HL-60/S4 treated with retinoic acid at 250 ng/mL for 4 days and 3 days (cell line): ENCODE results near the gene PTAFR.

Experiments used
- in situ Hi-C: fragments of 300-500 bp; cut with MboI; formaldehyde crosslinking; loops from 2 replicates; pipeline ENCODE4 v1.7.0; 2022; ENCODE audit warnings: low sequenced_read_pairs

Gene PTAFR

GRCh38 chr1:28126212-28126611 lies 50.3 kb downstream of the PTAFR start:
- in situ Hi-C loops: no loop called here

GRCh38 chr1:28123461-28123961 lies 53.0 kb downstream of the PTAFR start:
- in situ Hi-C loops: no loop called here

GRCh38 chr1:28122183-28122582 lies 54.3 kb downstream of the PTAFR start:
- in situ Hi-C loops: no loop called here

- in situ Hi-C loops: no loop called here
These were observed 56.9 kb downstream of the PTAFR start for GRCh38 chr1:28119556-28119955.

DNA sequence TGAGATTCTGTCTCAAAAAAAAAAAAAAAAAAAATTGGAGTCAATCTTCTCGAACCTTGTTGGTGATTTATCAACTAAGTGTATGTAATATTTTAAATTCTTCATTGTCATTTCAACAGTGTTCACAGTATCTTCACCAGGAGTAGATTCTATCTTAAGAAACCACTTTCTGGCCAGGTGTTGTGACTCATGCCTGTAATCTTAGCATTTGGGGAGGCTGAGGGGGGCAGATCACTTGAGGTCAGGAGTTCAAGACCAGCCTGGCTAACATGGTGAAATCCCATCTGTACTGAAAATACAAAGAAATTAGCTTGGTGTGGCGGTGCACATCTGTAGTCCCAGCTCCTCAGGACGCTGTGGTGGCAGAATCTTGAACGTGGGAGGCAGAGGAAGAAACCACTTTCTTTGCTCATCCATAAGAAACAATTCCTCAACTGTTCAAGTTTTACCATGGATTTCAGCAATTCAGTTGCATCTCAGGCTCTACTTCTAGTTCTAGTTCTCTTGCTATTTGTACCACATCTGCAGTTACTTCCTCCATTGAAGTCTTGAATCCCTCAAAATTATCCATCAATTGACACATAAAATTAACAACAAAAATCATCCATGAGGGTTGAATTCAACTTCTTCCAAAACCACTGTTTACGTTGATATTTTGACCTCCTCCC lies 57.7 kb downstream of the PTAFR start:
- in situ Hi-C loops: no loop called here

DNA sequence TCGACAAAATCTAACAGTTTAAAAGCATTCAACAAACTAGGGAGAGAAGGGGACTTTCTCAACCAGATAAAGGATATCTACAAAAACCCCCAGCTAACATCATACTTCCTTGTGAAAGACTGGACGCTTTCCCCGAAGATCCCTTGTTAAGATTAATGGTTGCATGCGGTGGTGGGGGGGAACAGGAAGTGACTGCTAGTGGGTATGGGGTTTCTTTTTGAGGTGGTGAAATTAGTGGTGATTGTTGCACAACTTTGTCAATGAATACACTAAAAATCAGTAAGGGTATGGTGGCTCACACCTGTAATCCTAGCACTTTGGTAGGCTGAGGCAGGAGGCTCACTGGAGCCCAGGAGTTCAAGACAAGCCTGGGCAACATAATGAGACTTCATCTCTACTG lies 61.2 kb downstream of the PTAFR start:
- in situ Hi-C loops: no loop called here

GRCh38 chr1:28114844-28115243 lies 61.6 kb downstream of the PTAFR start:
- in situ Hi-C loops: no loop called here

DNA sequence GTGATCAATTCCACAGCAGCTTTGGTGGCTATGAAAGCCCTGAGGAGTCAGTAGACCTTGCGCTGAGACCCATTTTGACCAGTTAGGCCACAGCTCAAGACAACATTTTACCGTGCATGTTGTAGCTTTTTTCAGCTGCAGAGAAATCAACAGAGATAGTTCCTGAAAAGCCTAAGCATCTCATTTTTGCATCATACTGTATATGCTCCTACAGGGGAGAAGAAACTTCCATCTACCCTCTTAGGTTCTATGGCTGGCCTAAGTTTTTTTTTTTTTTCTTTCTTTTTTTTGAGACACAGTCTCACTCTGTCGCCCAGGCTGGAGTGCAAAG lies 63.3 kb downstream of the PTAFR start:
- in situ Hi-C loops: no loop called here

DNA sequence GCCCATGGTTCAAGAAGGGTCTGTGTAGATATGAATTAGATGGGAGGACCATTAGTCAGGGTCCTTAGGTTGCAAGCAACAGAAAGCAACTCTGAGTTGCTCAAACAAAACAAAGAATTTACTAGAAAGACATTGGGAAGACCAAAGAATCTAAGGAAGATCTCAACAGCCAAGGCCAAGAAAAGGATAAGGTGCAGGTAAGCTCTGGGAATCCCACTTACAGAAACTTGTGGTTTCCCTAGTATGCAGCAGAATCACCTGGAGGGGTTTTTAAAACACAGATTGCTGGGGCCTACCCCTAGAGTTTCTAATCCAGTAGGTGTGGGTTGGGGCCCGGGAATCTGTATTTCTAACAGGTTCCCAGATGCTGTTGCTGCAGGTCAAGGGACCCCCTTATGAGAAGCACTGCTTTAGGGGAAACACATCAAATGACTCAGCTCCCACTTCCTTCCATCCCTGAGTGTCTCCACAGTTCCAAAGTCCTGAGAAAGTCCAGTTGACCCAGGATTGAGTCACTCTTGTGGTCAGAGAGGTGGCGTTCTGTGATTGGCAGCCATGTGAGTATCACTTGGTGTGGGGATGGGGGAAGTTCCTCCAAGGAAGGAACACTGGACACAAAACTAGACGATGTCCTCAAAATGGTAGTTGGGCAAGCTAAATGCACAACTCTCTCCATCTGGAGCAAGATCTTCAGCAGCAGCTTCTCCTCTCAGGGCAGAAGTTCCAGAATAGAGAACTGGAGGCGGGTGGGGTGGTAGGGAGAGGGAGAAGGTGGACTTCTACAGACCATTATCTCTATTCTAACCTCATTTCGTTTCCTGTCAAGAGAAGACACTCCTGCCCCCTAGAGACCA lies 63.9 kb downstream of the PTAFR start:
- in situ Hi-C loops: no loop called here

DNA sequence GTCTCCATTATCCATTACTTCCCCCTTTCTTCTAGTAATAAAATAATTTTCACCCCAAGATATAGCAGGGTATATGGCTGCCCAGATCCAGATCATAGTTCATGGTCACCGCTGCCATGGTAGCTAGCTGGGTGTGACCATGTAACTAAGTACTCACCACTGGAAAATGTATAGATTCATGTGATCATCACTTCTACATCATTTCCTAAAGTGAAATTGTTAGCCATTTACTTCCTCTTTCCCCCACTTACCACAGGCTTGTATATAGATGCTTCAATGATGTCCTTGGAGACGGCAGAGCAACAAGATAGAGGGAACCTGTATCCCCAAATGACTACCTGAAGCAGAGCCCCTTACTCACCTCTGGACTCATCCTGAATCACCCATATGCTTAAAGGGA lies 65.3 kb downstream of the PTAFR start:
- in situ Hi-C loops: no loop called here

- in situ Hi-C loops: no loop called here
These were observed 65.9 kb downstream of the PTAFR start for GRCh38 chr1:28110555-28110954.

DNA sequence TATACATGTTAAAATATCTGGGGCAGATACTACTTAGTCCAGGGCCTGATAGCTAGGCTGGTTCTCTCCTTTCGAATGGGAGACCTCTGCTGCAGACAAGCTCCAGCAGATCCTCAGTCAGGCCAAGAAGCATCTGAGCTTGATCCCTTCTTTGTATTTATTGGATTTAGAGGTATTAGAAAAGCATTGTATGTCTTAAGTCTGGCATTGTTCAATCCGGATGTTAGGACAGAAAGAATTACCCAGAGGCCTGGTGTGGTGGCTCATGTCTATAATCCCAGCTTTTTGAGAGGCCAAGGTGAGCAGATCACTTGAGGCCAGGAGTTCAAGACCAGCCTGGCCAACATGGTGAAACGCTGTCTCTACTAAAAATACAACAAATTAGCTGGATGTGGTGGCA lies 66.9 kb downstream of the PTAFR start:
- in situ Hi-C loops: no loop called here

DNA sequence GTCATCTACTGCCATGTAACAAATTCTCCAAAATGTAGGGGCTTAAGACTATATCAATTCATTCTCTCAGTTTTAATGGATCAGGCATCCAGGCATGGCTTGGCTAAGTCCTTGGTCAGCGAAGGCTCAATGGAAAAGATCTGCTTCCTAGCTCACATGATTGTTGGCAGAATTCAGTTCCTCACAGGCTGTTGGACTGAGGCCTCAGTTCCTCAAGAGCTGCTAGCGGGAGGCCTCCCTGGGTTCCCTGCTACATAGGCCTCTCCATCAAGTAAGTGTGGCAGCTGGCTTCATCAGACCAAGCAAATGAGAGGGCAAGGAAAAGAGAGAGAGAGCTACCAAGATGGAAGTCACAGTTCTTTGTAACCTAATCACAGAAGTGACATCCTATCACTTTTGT lies 68.5 kb downstream of the PTAFR start:
- in situ Hi-C loops: no loop called here

DNA sequence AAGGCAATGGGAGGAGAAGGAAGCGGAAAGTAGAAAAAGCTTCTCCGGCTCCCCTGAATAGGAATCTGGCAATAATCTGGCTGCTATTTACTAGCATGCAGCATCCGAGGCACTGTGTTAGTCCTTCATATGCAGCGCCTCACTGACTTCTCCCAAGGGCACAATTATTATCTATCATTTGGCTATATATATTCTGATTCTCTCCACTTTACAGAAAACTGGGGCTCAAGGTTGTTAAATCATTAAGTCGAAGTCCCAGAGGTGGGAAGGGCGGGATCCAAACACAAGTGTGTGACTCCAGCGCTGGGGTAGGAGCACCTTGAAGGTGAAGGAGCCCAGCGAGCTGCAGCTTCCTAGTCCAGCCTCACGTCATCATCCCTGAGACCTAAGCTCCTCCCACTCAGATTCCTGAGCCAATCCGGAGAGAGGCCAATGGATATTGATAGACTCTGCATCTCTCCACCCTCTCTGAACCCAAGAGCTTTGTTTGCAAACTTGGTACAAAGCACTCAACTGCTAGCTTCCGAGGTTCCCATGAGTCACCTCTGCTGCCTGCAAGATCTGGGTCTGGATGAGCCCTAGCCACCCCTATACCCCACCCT lies 71.5 kb downstream of the PTAFR start:
- in situ Hi-C loops: no loop called here

DNA sequence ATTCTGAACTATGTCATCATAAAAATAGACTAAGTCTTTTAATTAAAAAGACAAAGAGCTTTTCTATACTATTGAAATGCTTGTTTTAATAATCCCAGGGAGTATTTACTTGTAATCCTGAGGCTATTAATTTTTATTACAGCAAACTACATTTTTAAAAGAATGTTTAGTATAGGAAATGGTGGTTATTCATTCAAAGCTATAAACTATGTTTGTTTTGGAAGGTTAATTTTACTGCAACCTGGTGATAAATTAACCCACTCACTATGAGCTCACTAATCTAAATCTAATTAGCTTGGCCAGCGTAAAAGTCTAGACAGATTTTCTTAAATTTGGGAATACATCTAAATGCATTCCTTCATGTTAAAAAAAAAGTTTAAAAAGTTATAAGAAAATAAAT lies 74.3 kb downstream of the PTAFR start:
- in situ Hi-C loops: no loop called here

DNA sequence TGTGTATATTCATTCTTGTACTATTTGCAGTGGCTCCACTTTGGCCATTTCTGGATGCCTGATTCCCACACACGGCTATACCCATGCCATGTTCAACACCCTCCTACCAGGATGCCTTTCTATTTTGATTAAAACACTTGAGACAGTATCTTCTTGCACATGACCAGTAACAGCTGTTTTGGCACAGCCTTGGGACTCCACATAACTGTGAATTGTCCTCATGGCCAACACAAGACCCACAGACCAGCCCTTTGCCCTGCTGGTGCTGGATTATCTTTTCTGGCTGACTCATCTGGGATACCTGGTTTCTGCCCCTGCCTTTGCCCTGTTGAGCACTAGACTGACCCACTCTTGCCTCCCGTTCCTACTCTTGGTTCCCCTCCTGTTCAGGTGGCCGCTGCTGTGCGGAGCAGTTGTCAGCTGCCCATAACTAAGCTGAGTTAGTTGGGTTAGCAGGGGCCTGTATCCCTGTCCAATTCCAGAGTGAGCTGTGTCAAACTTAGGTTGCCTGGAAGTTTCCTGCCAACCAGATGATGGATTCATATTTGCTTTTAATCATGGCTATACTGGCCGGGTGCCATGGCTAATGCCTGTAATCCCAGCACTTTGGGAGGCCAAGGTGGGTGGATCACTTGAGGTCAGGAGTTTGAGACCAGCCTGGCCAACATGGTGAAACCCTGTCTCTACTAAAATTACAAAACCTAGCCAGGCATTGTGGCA lies 77.3 kb downstream of the PTAFR start:
- in situ Hi-C loops: no loop called here
